Neuron (in vitro differentiated cells): ENCODE measurements around the gene LAMB4.
A peak's percentile ranks its signal among the peaks of the same experiment; 100 is the strongest.

Experiments
- H2AFZ ChIP-seq: one replicate; pipeline ENCODE4 v1.6.1; 2013; ENCODE audit warnings: low read depth, mild to moderate bottlenecking, inconsistent platforms, low read length, moderate library complexity
- H3K27me3 ChIP-seq: one replicate; pipeline ENCODE4 v1.6.1; 2013; ENCODE audit warnings: low read length; ENCODE audit not compliant: insufficient read depth
- H3K36me3 ChIP-seq: one replicate; pipeline ENCODE4 v1.6.1; 2013; ENCODE audit warnings: low read length; ENCODE audit not compliant: insufficient read depth
- H3K4me1 ChIP-seq: one replicate; pipeline ENCODE4 v1.6.1; 2013; ENCODE audit warnings: low read length; ENCODE audit not compliant: insufficient read depth
- H3K4me3 ChIP-seq: 2 replicates; pipeline ENCODE4 v1.5.1; 2013; ENCODE audit warnings: mild to moderate bottlenecking, low read length, moderate library complexity
- H3K9me3 ChIP-seq: one replicate; pipeline ENCODE4 v1.6.1; 2013; ENCODE audit warnings: low read length

Gene LAMB4

GRCh38 chr7:108114117-108114841 is 15.9 kb downstream of the LAMB4 start:
- H3K4me1 ChIP-seq = no peaks in the 10 kb centered on the region

GRCh38 chr7:108112683-108113082 is 17.5 kb downstream of the LAMB4 start:
- no peaks in the 10 kb centered on the region for H3K36me3 ChIP-seq

More at GRCh38 chr7:108114117-108114841, 15.9 kb downstream of the LAMB4 start:
- Histone ChIP-seq H2AFZ (no peak overlapping the region), H3K9me3 (no peaks in the 10 kb centered on the region), H3K27me3 (no peaks in the 10 kb centered on the region), H3K36me3 (no peaks in the 10 kb centered on the region), H3K4me3 (no peak overlapping the region)

GRCh38 chr7:108109221-108109908 is 20.8 kb downstream of the LAMB4 start:
- no peak overlapping the region for H2AFZ ChIP-seq
- no peaks in the 10 kb centered on the region for H3K27me3 ChIP-seq
- no peak overlapping the region for H3K4me3 ChIP-seq
- no peaks in the 10 kb centered on the region for H3K36me3 ChIP-seq
- H3K4me1 ChIP-seq = no peaks in the 10 kb centered on the region
- no peaks in the 10 kb centered on the region for H3K9me3 ChIP-seq

More at GRCh38 chr7:108112683-108113082, 17.5 kb downstream of the LAMB4 start:
- no peaks in the 10 kb centered on the region for H3K4me1 ChIP-seq
- H2AFZ ChIP-seq = no peak overlapping the region
- no peak overlapping the region for H3K4me3 ChIP-seq
- H3K9me3 ChIP-seq = no peaks in the 10 kb centered on the region
- no peaks in the 10 kb centered on the region for H3K27me3 ChIP-seq

- H2AFZ ChIP-seq = no peak overlapping the region
- H3K4me1 ChIP-seq = no peaks in the 10 kb centered on the region
- no peak overlapping the region for H3K4me3 ChIP-seq
- H3K36me3 ChIP-seq = no peaks in the 10 kb centered on the region
- H3K27me3 ChIP-seq = no peaks in the 10 kb centered on the region
- H3K9me3 ChIP-seq = no peaks in the 10 kb centered on the region
These were observed 22.0 kb downstream of the LAMB4 start for GRCh38 chr7:108108131-108108530.

GRCh38 chr7:108104324-108104723 is 25.8 kb downstream of the LAMB4 start:
- Histone ChIP-seq H2AFZ (no peak overlapping the region), H3K27me3 (no peaks in the 10 kb centered on the region), H3K9me3 (no peaks in the 10 kb centered on the region), H3K4me1 (no peaks in the 10 kb centered on the region), H3K4me3 (no peak overlapping the region), H3K36me3 (no peaks in the 10 kb centered on the region)

- no peak overlapping the region for H2AFZ ChIP-seq
- no peaks in the 10 kb centered on the region for H3K9me3 ChIP-seq
- no peaks in the 10 kb centered on the region for H3K4me1 ChIP-seq
- H3K4me3 ChIP-seq = no peak overlapping the region
- H3K36me3 ChIP-seq = no peaks in the 10 kb centered on the region
- H3K27me3 ChIP-seq = no peaks in the 10 kb centered on the region
These were observed 26.4 kb downstream of the LAMB4 start for GRCh38 chr7:108103558-108104298.

GRCh38 chr7:108102671-108103312 is 27.4 kb downstream of the LAMB4 start:
- Histone ChIP-seq H2AFZ (no peak overlapping the region), H3K36me3 (no peaks in the 10 kb centered on the region)

GRCh38 chr7:108101759-108102158 is 28.4 kb downstream of the LAMB4 start:
- H3K4me1 ChIP-seq = no peaks in the 10 kb centered on the region
- H3K27me3 ChIP-seq = no peaks in the 10 kb centered on the region
- H3K36me3 ChIP-seq = no peaks in the 10 kb centered on the region
- no peak overlapping the region for H2AFZ ChIP-seq
- H3K9me3 ChIP-seq = no peaks in the 10 kb centered on the region
- H3K4me3 ChIP-seq = no peak overlapping the region

More at GRCh38 chr7:108102671-108103312, 27.4 kb downstream of the LAMB4 start:
- Histone ChIP-seq H3K4me3 (no peak overlapping the region), H3K27me3 (no peaks in the 10 kb centered on the region), H3K9me3 (no peaks in the 10 kb centered on the region), H3K4me1 (no peaks in the 10 kb centered on the region)

- H3K4me1 ChIP-seq = peaks cover 14% of the 10 kb centered on the region
- H3K27me3 ChIP-seq = no peaks in the 10 kb centered on the region
- H2AFZ ChIP-seq = no peak overlapping the region
- H3K4me3 ChIP-seq = no peak overlapping the region
- no peaks in the 10 kb centered on the region for H3K36me3 ChIP-seq
- H3K9me3 ChIP-seq = no peaks in the 10 kb centered on the region
These were observed 30.4 kb downstream of the LAMB4 start for GRCh38 chr7:108099713-108100112.

- H2AFZ ChIP-seq = no peak overlapping the region
- peaks cover 19% of the 10 kb centered on the region for H3K4me1 ChIP-seq
- H3K4me3 ChIP-seq = no peak overlapping the region
- no peaks in the 10 kb centered on the region for H3K36me3 ChIP-seq
- H3K9me3 ChIP-seq = no peaks in the 10 kb centered on the region
- no peaks in the 10 kb centered on the region for H3K27me3 ChIP-seq
These were observed 32.5 kb downstream of the LAMB4 start for GRCh38 chr7:108097703-108098102.

GRCh38 chr7:108096996-108097395 is 33.2 kb downstream of the LAMB4 start:
- Histone ChIP-seq H3K4me3 (no peak overlapping the region), H2AFZ (no peak overlapping the region), H3K4me1 (peaks cover 19% of the 10 kb centered on the region), H3K9me3 (no peaks in the 10 kb centered on the region), H3K36me3 (no peaks in the 10 kb centered on the region), H3K27me3 (no peaks in the 10 kb centered on the region)

GRCh38 chr7:108094933-108095710 is 35.0 kb downstream of the LAMB4 start:
- no peaks in the 10 kb centered on the region for H3K9me3 ChIP-seq
- H2AFZ ChIP-seq = peak overlapping the region; percentile 31
- H3K4me1 ChIP-seq = peaks cover 19% of the 10 kb centered on the region
- no peak overlapping the region for H3K4me3 ChIP-seq
- no peaks in the 10 kb centered on the region for H3K36me3 ChIP-seq
- no peaks in the 10 kb centered on the region for H3K27me3 ChIP-seq
